Spleen (tissue), 11 donors: ENCODE data around the gene CNN2. TPM values are rescaled to one million over a fixed set of nuclear protein-coding genes. Genes with fewer than 3 reads are reported as not detected.

ENCODE experiments used
- DNase-seq: peaks from one replicate; pipeline ENCODE4 v3.0.0-alpha.2; 2020
- H3K27ac ChIP-seq, 8 donors: fragments of 200-600 bp; sonication (generic) in 7 of 8; 1 replicate in 4 of 8; 2 replicates in 4 of 8; pipeline versions ENCODE4 v1.5.0 to v1.8.0; 2016 to 2021; ENCODE audit warnings: inconsistent platforms in 4 of 8, mild to moderate bottlenecking in 4 of 8, moderate library complexity in 1 of 8
- H3K27me3 ChIP-seq, 7 donors: fragments of 200-600 bp; sonication (generic) in 6 of 7; replicated peaks in 1 of 7; 1 replicate in 4 of 7; 2 replicates in 3 of 7; pipeline versions ENCODE4 v1.5.0 to v1.8.0; 2016 to 2021; ENCODE audit warnings: inconsistent platforms in 3 of 7, mild to moderate bottlenecking in 1 of 7
- H3K36me3 ChIP-seq, 6 donors: fragments of 200-600 bp; sonication (generic) in 5 of 6; 1 replicate in 4 of 6; 2 replicates in 2 of 6; pipeline versions ENCODE4 v1.5.0 to v1.8.0; 2016 to 2021; ENCODE audit warnings: inconsistent platforms in 2 of 6
- H3K4me1 ChIP-seq, 6 donors: fragments of 200-600 bp; sonication (generic) in 5 of 6; 1 replicate in 3 of 6; 2 replicates in 3 of 6; pipeline versions ENCODE4 v1.5.0 to v1.8.0; 2016 to 2021; ENCODE audit warnings: inconsistent platforms in 3 of 6
- H3K4me3 ChIP-seq, 8 donors: fragments of 200-600 bp; sonication (generic) in 7 of 8; 1 replicate in 4 of 8; 2 replicates in 4 of 8; pipeline versions ENCODE4 v1.5.0 to v1.8.0; 2016 to 2021; ENCODE audit warnings: inconsistent platforms in 4 of 8, mild to moderate bottlenecking in 4 of 8, moderate library complexity in 2 of 8
- H3K9me3 ChIP-seq, 8 donors: fragments of 200-600 bp; sonication (generic) in 7 of 8; 1 replicate in 4 of 8; 2 replicates in 4 of 8; pipeline versions ENCODE4 v1.5.0 to v1.8.0; 2016 to 2021; ENCODE audit warnings: inconsistent platforms in 4 of 8
- POLR2A ChIP-seq, 3 donors: fragments of 450-650 bp; IDR thresholded peaks; one replicate each; pipeline ENCODE4 v1.5.1; 2017; ENCODE audit warnings: antibody characterized with exemption in 3 of 3, mild to moderate bottlenecking in 1 of 3
- POLR2AphosphoS5 ChIP-seq, 3 donors: sonication (generic); formaldehyde crosslinking; IDR thresholded peaks; one replicate each; pipeline ENCODE4 v1.5.1; 2017; ENCODE audit warnings: antibody characterized with exemption in 3 of 3
- WGBS, 5 donors: extraction: QIAGEN DNeasy Blood & Tissue Kit in 3 of 5; methylation state at CpG; one replicate each; pipeline versions ENCODE4 v1.1.5 to v1.1.7; 2013 to 2018; 5-methylcytosine and 5-hydroxymethylcytosine counted together
- intact Hi-C: fragments of 100-400 bp; cut with DNase I; formaldehyde crosslinking; loops from one replicate; pipeline ENCODE4 v1.15.0; 2023; ENCODE audit warnings: low total_unique reads
- polyA plus RNA-seq, 3 donors: library from polyadenylated mRNA; stranded (reverse); fragments of 200-250 nt; gene quantifications; one replicate each; pipeline ENCODE4 v1.2.1, GENCODE V29; 2013
- total RNA-seq, 7 donors: library from RNA; depleted of rRNA in 3 of 7; stranded (reverse); fragments of >200 nt in 3 of 7; fragmentation: NEBNext Ultra II Directional in 4 of 7; extraction: Animal tissue kit (Norgen Biotek cat#: 25700) in 4 of 7; gene quantifications; one replicate each; pipeline versions ENCODE4 v1.1.0 to v1.2.1, GENCODE V29; 2016 to 2021
- TF ChIP-seq, protein P1 (sequence below), 11 experiments: fragments of 200-600 bp in 7 of 11; fragments of 450-650 bp in 4 of 11; sonication (generic) in 4 of 11; IDR thresholded peaks in 8 of 11; conservative IDR thresholded peaks in 3 of 11; 1 replicate in 7 of 11; 2 replicates in 4 of 11; pipeline versions ENCODE4 v1.4.0 to v1.8.0; 2016 to 2021; ENCODE audit warnings: antibody characterized with exemption in 11 of 11, inconsistent platforms in 4 of 11, mild to moderate bottlenecking in 1 of 11
- donor health status: healthy with polysubstance abuse.
- donor health status: DM: no; HTN: no; CAD: no; lungs with moderate emphysema.
- donor health status: DM: no; HTN: no; CAD: no.
- donor health status: Bipolar disorder and iron deficiency.
- donor health status: healthy.
- donor health status: DM: no; HTN: no; CAD: no.
- donor health status: DM: yes; HTN: yes; CAD: no.

The CNN2 gene
- total and polyA plus RNA-seq, 10 donors = 102 to 296 (median 188) TPM

DNA sequence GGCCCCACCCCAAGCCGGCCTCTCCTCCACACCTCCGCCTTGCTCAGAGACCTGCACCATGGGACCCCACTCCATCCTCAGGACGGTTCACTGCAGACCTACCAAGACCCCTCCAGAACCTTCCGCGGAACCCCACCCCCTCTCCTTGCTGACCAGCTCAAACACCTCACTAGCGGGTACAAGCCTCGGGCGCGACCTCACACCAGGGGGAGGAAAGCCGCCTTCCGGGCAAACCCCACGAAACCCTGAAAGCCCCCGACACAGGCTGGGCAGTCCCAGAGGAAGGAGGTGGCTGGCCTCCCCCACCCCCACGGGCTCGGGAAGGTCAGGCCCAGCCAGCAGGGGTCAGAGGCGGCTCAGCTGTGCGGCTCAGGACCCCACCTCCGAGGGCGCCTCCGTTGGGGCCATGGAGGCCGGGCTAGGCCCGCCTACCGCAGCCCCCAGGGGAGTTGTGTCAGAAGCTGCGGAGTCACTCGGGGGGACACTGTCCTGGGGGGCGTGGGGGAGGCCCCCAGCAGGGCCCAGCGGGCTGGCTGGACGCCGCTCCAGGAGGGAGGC is 16.3 kb upstream of the CNN2 start:
- Histone ChIP-seq H3K4me3 (no peak overlapping the region), H3K36me3 (peaks cover 3 to 82% (median 64%) of the 10 kb centered on the region in 6 donors), H3K27ac (peak overlapping the region in 6 of 8 donors; percentile 44 to 78 (median 62)), H3K27me3 (no peaks in the 10 kb centered on the region), H3K4me1 (peaks cover 8 to 46% (median 22%) of the 10 kb centered on the region in 6 donors), H3K9me3 (no peaks in the 10 kb centered on the region)
- 75 to 96% (median 79%) methylated on average over 17 to 29 of the region's 29 CpGs for WGBS, 5 donors
- TF ChIP-seq POLR2A (IDR thresholded peaks at IDR 0.05) (no peak), POLR2AphosphoS5 (IDR thresholded peaks at IDR 0.05) (peak in 1 of 3 donors; percentile 3)
- no peak for DNase-seq
- intact Hi-C loops = no loop called here

DNA sequence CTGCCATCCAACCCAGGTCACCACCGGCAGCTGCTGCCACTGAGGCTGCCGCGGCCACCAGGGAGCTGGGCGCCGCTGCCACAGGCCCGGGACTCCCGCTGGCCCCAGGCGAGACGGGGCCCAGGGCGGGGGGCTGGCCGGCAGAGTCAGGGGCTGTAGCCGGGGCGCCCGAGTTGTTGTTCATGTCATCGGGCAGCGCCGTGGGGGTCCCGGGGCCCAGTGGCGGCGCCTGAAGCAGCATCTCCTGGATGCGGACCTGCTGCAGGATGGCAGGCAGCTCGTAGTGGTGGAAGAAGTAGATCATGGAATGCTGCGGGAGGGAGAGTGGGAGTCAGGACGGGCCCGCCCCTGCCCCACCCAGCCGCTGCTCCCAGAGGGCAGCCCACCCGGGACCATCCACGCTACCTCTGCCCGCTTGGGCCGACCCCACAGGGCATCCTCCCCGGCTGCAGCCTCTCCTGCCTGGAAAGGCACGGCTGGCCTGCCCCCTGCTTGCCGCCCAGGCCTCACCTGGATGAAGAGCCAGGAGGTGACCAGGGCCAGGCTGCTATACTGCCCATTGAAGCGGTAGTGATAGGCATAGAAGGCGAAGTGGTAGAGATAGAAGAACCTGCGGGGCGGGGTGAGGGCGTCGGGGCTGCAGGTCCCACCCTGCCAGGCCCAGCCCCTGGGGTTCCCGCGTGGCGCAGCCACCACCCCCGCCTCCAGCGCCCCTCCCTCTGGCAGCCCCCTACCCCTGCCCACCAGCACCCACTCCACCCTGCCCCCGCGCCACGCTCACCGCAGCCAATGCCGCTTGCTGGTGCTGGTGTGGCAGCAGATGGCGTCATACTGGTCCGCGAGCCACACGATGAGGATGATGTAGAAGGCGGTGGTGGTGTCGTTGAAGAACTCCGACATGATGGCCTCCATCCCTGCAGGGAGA is 15.6 kb upstream of the CNN2 start:
- intact Hi-C loops = no loop called here
- Histone ChIP-seq H3K27ac (peak overlapping the region in 5 of 8 donors; percentile 11 to 78 (median 62)), H3K36me3 (peaks cover 3 to 90% (median 65%) of the 10 kb centered on the region in 6 donors), H3K9me3 (no peaks in the 10 kb centered on the region), H3K27me3 (no peaks in the 10 kb centered on the region), H3K4me3 (no peak overlapping the region), H3K4me1 (peaks cover 15 to 54% (median 30%) of the 10 kb centered on the region in 6 donors)
- DNase-seq = no peak
- TF ChIP-seq POLR2A (IDR thresholded peaks at IDR 0.05) (no peak), POLR2AphosphoS5 (IDR thresholded peaks at IDR 0.05) (no peak)
- TF ChIP-seq, protein P1, sequence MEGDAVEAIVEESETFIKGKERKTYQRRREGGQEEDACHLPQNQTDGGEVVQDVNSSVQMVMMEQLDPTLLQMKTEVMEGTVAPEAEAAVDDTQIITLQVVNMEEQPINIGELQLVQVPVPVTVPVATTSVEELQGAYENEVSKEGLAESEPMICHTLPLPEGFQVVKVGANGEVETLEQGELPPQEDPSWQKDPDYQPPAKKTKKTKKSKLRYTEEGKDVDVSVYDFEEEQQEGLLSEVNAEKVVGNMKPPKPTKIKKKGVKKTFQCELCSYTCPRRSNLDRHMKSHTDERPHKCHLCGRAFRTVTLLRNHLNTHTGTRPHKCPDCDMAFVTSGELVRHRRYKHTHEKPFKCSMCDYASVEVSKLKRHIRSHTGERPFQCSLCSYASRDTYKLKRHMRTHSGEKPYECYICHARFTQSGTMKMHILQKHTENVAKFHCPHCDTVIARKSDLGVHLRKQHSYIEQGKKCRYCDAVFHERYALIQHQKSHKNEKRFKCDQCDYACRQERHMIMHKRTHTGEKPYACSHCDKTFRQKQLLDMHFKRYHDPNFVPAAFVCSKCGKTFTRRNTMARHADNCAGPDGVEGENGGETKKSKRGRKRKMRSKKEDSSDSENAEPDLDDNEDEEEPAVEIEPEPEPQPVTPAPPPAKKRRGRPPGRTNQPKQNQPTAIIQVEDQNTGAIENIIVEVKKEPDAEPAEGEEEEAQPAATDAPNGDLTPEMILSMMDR (IDR thresholded peaks at IDR 0.05 in 8 of 11, conservative IDR thresholded peaks at IDR 0.05 in 3 of 11) = no peak
- 89 to 97% (median 93%) methylated on average over 35 to 56 of the region's 56 CpGs for WGBS, 5 donors

DNA sequence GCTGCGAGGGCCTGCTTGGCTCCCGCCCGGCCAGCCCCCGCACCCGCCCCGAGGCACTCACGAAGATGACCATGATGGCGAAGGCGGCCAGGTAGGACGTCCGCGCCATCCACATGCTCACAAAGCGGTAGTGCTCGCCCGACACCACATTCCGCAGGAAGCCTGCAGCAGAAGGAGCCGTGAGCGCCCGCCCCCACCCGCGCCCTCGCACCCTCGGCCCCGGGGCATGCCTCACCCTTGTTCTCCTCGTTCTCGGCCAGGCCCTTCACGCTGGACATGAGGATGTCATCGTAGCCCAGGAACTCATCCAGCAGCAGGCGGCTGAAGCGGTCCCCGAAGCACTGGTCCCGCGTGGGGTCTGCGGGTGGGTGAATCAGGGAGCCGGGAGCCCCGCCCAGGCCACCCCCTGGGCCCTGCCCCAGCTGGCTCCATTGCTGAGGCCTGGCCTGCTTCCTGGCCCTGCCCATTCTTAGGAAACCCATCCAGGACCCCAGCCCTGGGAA is 14.5 kb upstream of the CNN2 start:
- no peak for DNase-seq
- WGBS, 5 donors = 95 to 97% (median 96%) methylated on average over 24 to 36 of the region's 36 CpGs

DNA sequence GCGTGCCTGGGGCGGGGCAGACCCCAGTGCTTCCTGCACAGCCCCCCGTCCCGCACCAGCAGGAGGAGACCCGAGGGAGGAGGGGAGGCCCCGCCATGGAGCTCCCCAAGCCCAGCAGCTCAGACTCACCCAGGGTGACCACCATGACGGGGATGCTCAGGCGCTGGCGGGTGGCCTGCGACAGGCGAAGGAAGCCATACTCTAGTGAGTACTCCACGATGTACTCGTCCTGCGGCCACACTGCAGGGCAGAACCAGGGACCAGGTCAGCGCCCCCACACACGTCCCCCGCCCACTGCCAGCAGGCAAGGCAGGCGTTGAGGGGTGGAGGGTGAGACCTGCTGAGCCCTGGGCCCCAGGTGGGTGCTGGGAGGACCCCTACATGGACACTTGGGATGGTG is 14.1 kb upstream of the CNN2 start:
- TF ChIP-seq POLR2A (IDR thresholded peaks at IDR 0.05) (no peak), POLR2AphosphoS5 (IDR thresholded peaks at IDR 0.05) (peak in 1 of 3 donors; percentile 9)
- TF ChIP-seq, protein P1 (IDR thresholded peaks at IDR 0.05 in 8 of 11, conservative IDR thresholded peaks at IDR 0.05 in 3 of 11) = no peak
- H3K36me3 ChIP-seq = peaks cover 3 to 94% (median 65%) of the 10 kb centered on the region in 6 donors
- H3K4me3 ChIP-seq = no peak overlapping the region
- peaks cover 29 to 69% (median 44%) of the 10 kb centered on the region in 6 donors for H3K4me1 ChIP-seq
- no peaks in the 10 kb centered on the region for H3K9me3 ChIP-seq
- DNase-seq = no peak
- H3K27ac ChIP-seq = no peak overlapping the region
- H3K27me3 ChIP-seq = no peaks in the 10 kb centered on the region
- WGBS, 5 donors = 90 to 96% (median 94%) methylated on average over 2 to 18 of the region's 18 CpGs
- intact Hi-C loops = no loop called here

More for the DNA sequence above, 14.5 kb upstream of the CNN2 start:
- no peak overlapping the region for H3K27ac ChIP-seq
- no peak overlapping the region for H3K4me3 ChIP-seq
- intact Hi-C loops = no loop called here
- peaks cover 25 to 64% (median 40%) of the 10 kb centered on the region in 6 donors for H3K4me1 ChIP-seq
- no peaks in the 10 kb centered on the region for H3K9me3 ChIP-seq
- H3K27me3 ChIP-seq = no peaks in the 10 kb centered on the region
- H3K36me3 ChIP-seq = peaks cover 3 to 98% (median 65%) of the 10 kb centered on the region in 6 donors
- TF ChIP-seq POLR2AphosphoS5 (IDR thresholded peaks at IDR 0.05) = peak in 2 of 3 donors; percentile 9 to 24
- TF ChIP-seq, protein P1 (IDR thresholded peaks at IDR 0.05 in 8 of 11, conservative IDR thresholded peaks at IDR 0.05 in 3 of 11) = no peak
- TF ChIP-seq POLR2A (IDR thresholded peaks at IDR 0.05) = no peak
